ENCODE results near the gene FAM118B. TPM values are rescaled to one million over a fixed set of nuclear protein-coding genes. Genes with fewer than 3 reads are reported as not detected.

Gene FAM118B
- total and polyA plus RNA-seq, 2 donors from 2014 or later, result 14.0 to 21.5 TPM

DNA sequence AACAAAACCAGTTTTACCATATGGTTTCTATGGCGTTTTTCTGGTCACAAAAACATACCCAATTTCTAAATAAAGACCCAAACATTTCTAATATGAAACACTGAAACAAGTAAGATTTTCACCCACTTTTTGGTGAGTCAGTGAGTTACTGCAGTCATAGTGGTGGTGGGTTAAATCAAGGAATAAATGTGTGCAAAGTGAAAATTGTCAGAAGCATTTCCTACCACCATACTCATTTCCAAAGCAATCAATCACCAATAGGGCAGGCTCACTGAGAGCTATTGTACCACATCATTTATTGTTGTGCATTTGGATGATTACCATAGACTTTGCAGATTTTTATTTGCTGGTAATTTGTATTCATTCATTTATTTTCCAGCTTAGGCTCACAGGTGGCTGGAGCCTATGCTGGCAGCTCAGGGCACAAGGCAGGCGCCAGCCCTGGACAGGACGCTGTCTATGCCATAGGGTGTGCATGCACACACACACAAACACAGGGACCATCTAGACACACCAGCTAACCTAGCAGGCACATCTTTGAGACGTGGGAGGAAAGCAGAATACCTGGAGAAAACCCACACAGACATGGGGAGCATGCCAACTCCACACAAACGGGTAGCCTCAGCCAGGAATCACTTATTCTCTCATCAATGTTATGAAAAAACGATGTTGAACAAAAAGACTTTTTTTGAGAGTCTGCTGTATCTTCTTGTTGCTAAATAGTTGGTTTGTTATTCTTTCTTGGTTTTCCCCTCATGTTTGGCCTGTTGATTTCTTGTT lies 5.1 kb downstream of the FAM118B start:
- Histone ChIP-seq H3K4me1 (ENCODE audit: control insufficient read depth in 2 of 3, insufficient read depth in 2 of 3, low read depth in 1 of 3, low read length in 3 of 3) (peaks cover 0 to 16% (median 0%) of the 10 kb centered on the region in 3 donors), H3K9me3 (ENCODE audit: control insufficient read depth in 2 of 3, insufficient read depth in 1 of 3, low read length in 3 of 3) (no peaks in the 10 kb centered on the region), H3K36me3 (ENCODE audit: control insufficient read depth in 2 of 3, insufficient read depth in 3 of 3, low read length in 3 of 3) (no peaks in the 10 kb centered on the region), H3K27me3 (ENCODE audit: control insufficient read depth, insufficient read depth, low read length) (no peaks in the 10 kb centered on the region), H3K27ac (ENCODE audit: low read depth in 2 of 2, low read length in 2 of 2) (no peak overlapping the region), H3K4me3 (ENCODE audit: low read length in 3 of 3) (no peak overlapping the region), H3K9ac (ENCODE audit: low read length in 3 of 3) (no peak overlapping the region)
- FAIRE-seq, result no peak
- no peak for TF ChIP-seq CTCF (IDR thresholded peaks at IDR 0.05; ENCODE audit: borderline replicate concordance, extremely low read depth, insufficient read depth)
- DNase-seq, result no peak
- intact Hi-C loops (cut with DNase I), result no loop called here

GRCh38 chr11:126217491-126217890 lies 5.9 kb downstream of the FAM118B start:
- DNase-seq (no peak), FAIRE-seq (no peak)
- H3K9me3 ChIP-seq (ENCODE audit: control insufficient read depth in 2 of 3, insufficient read depth in 1 of 3, low read length in 3 of 3), result no peaks in the 10 kb centered on the region
- peaks cover 0 to 15% (median 0%) of the 10 kb centered on the region in 3 donors for H3K4me1 ChIP-seq (ENCODE audit: control insufficient read depth in 2 of 3, insufficient read depth in 2 of 3, low read depth in 1 of 3, low read length in 3 of 3)
- no peaks in the 10 kb centered on the region for H3K27me3 ChIP-seq (ENCODE audit: control insufficient read depth, insufficient read depth, low read length)
- no peak overlapping the region for H3K4me3 ChIP-seq (ENCODE audit: low read length in 3 of 3)
- H3K9ac ChIP-seq (ENCODE audit: low read length in 3 of 3), result no peak overlapping the region
- H3K27ac ChIP-seq (ENCODE audit: low read depth in 2 of 2, low read length in 2 of 2), result no peak overlapping the region
- no peaks in the 10 kb centered on the region for H3K36me3 ChIP-seq (ENCODE audit: control insufficient read depth in 2 of 3, insufficient read depth in 3 of 3, low read length in 3 of 3)
- intact Hi-C loops (cut with DNase I), result no loop called here
- no peak for TF ChIP-seq CTCF (IDR thresholded peaks at IDR 0.05; ENCODE audit: borderline replicate concordance, extremely low read depth, insufficient read depth)

DNA sequence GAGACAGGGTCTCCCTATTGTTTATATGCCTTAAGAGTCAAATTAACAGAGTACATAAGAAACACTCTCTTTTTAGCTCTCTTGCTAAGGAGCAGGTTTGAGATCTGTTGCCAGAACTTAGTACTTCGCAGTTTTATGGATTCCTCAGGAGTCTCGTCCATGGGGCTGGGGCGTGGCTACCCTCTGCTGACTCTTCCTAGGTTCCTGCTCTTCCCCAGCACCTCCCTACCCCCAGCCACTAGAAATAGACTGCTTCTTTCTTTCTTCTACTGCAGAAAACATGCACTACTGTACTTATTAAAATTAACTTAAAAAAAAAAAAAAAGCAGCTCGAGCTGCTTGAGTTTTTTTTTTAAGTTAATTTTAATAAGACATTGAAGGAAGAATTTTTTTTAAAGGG lies 8.0 kb downstream of the FAM118B start:
- H3K9ac ChIP-seq (ENCODE audit: low read length in 3 of 3), result no peak overlapping the region
- no peaks in the 10 kb centered on the region for H3K9me3 ChIP-seq (ENCODE audit: control insufficient read depth in 2 of 3, insufficient read depth in 1 of 3, low read length in 3 of 3)
- intact Hi-C loops (cut with DNase I), result no loop called here
- H3K4me3 ChIP-seq (ENCODE audit: low read length in 3 of 3), result no peak overlapping the region
- FAIRE-seq, result no peak
- H3K4me1 ChIP-seq (ENCODE audit: control insufficient read depth in 2 of 3, insufficient read depth in 2 of 3, low read depth in 1 of 3, low read length in 3 of 3), result peaks cover 0 to 7% (median 0%) of the 10 kb centered on the region in 3 donors
- H3K36me3 ChIP-seq (ENCODE audit: control insufficient read depth in 2 of 3, insufficient read depth in 3 of 3, low read length in 3 of 3), result no peaks in the 10 kb centered on the region
- DNase-seq, result no peak
- no peaks in the 10 kb centered on the region for H3K27me3 ChIP-seq (ENCODE audit: control insufficient read depth, insufficient read depth, low read length)
- H3K27ac ChIP-seq (ENCODE audit: low read depth in 2 of 2, low read length in 2 of 2), result no peak overlapping the region
- no peak for TF ChIP-seq CTCF (IDR thresholded peaks at IDR 0.05; ENCODE audit: borderline replicate concordance, extremely low read depth, insufficient read depth)

All from kidney (tissue), 14 donors.